ENCODE measurements around the gene CTNND1.
"Not testable (repeated sequence)": the region's sequence is repeated elsewhere in the genome, so short reads cannot be mapped to it uniquely, and the experiment has no call there.

DNA sequence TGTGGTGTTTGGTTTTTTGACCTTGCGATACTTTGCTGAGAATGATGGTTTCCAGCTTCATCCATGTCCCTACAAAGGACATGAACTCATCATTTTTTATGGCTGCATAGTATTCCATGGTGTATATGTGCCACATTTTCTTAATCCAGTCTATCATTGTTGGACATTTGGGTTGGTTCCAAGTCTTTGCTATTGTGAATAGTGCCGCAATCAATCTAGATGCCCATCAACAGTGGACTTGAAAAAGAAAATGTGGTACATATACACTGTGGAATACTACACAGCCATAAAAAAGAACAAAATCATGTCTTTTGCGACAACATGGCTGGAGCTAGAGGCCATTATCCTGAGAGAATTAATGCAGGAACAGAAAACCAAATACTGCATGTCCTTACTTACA, 77.0 kb downstream of the CTNND1 start:
- TF ChIP-seq, protein P1, sequence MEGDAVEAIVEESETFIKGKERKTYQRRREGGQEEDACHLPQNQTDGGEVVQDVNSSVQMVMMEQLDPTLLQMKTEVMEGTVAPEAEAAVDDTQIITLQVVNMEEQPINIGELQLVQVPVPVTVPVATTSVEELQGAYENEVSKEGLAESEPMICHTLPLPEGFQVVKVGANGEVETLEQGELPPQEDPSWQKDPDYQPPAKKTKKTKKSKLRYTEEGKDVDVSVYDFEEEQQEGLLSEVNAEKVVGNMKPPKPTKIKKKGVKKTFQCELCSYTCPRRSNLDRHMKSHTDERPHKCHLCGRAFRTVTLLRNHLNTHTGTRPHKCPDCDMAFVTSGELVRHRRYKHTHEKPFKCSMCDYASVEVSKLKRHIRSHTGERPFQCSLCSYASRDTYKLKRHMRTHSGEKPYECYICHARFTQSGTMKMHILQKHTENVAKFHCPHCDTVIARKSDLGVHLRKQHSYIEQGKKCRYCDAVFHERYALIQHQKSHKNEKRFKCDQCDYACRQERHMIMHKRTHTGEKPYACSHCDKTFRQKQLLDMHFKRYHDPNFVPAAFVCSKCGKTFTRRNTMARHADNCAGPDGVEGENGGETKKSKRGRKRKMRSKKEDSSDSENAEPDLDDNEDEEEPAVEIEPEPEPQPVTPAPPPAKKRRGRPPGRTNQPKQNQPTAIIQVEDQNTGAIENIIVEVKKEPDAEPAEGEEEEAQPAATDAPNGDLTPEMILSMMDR (IDR thresholded peaks at IDR 0.05): not testable (repeated sequence)
- TF ChIP-seq POLR2A (IDR thresholded peaks at IDR 0.05): not testable (repeated sequence)
